Hepatocyte (in vitro differentiated cells): Measurements from ENCODE around the gene ATG13.

ENCODE experiments used
- CTCF ChIP-seq: fragments of 200-600 bp; sonication (generic); IDR thresholded peaks from 2 replicates; pipeline ENCODE4 v1.5.1; 2016; ENCODE audit warnings: antibody characterized with exemption, mild to moderate bottlenecking; ENCODE audit not compliant: poor library complexity
- EZH2 ChIP-seq: fragments of 200-600 bp; sonication (generic); IDR thresholded peaks from 2 replicates; pipeline ENCODE4 v1.6.1; 2016; ENCODE audit warnings: antibody characterized with exemption, mild to moderate bottlenecking, borderline replicate concordance
- EZH2phosphoT487 ChIP-seq: fragments of 200-600 bp; sonication (generic); IDR thresholded peaks from one replicate; pipeline ENCODE4 v1.6.1; 2018; ENCODE audit warnings: antibody characterized with exemption, mild to moderate bottlenecking, low read depth, moderate library complexity; ENCODE audit not compliant: unreplicated experiment, severe bottlenecking

DNA sequence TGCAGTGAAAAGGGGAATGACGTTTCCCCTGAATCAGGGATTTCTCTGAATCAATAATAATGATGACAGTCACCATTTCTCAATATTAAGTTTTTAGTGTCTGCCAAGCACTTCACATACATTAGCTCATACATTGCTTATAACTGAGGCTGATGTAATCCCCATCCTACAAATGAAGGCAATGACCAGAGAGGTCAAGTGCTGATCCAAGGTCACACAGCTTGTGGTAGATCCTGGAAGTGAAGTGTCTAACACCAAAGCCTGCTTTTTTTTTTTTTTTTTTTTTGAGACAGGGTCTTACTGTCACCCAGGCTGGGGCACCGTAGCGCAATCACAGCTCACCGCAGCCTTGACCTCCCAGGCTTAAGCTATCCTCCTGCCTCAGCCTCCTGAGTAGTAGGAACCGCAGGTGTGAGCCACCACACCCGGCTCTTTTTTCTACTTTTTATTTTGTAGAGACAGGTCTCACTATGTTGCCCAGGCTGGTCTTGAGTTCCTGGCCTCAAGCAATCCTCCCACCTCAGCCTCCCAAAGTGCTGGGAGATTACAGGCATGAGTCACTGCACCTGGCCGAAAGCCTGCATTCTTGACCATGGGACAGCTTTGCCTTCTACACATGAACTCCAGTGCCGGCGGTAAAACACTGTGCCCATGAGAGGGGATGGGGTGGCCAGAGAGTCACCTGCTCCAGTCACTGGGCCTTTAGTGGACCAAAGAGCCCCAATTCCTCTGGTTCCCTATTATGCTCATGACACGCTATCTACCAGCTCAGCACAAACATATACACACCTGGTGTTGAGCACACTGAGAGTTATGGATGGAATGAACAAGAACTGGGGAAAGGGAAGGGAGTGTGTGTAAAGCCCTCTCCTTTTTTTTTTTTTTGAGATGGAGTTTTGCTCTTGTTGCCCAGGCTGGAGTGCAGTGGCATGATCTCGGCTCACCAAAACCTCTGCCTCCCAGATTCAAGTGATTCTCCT, 65.7 kb downstream of the ATG13 start:
- TF ChIP-seq CTCF (no peak), EZH2 (no peak), EZH2phosphoT487 (no peak)
